Measurements from ENCODE around the gene LIAS. TPM values are rescaled to one million over a fixed set of nuclear protein-coding genes. Genes with fewer than 3 reads are reported as not detected.

The LIAS gene
- total RNA-seq, 2 donors from 2014 or later: 17.6 to 17.9 TPM

GRCh38 chr4:39464886-39465501, 6.1 kb downstream of the LIAS start:
- H3K27me3 ChIP-seq (ENCODE audit: control insufficient read depth, insufficient read depth, low read length, poor library complexity, severe bottlenecking): no peaks in the 10 kb centered on the region

DNA sequence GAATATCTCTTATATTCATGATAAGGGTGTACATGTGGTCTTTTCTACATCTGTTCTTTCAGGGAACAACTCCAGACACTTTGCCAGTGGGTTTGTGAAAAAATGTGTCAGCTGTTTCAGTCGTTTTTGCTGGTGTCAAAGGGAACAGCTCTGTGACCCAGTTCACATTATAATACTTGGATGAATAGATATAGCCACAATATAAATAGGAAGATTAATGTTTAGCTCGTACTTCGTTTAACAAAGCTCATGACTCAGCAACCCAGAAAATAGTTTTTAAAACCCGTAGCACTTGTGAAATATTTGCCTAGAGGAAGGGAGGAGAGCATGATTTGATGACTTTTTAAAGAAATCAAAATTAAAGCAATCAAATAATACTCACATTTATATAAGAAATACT, 7.9 kb downstream of the LIAS start:
- DNase-seq: no peak
- Histone ChIP-seq H3K4me3 (ENCODE audit: low read length) (no peak overlapping the region), H3K4me1 (ENCODE audit: control insufficient read depth, insufficient read depth, low read length) (no peaks in the 10 kb centered on the region), H3K9me3 (ENCODE audit: control insufficient read depth, low read length) (no peaks in the 10 kb centered on the region), H3K27ac (ENCODE audit: low read depth, low read length) (no peak overlapping the region), H3K36me3 (ENCODE audit: control insufficient read depth, insufficient read depth, low read length) (peaks cover 54% of the 10 kb centered on the region), H3K27me3 (ENCODE audit: control insufficient read depth, insufficient read depth, low read length, poor library complexity, severe bottlenecking) (no peaks in the 10 kb centered on the region), H3K9ac (ENCODE audit: extremely low read depth, low read length, poor library complexity, severe bottlenecking) (no peak overlapping the region)
- H3K27me3 Mint-ChIP-seq (ENCODE audit: insufficient read depth): no peaks in the 10 kb centered on the region
- peaks cover 2% of the 10 kb centered on the region for H3K4me1 Mint-ChIP-seq
- H3K4me3 Mint-ChIP-seq: no peak overlapping the region
- H3K36me3 Mint-ChIP-seq (ENCODE audit: low read depth): peaks cover 34% of the 10 kb centered on the region
- H3K9me3 Mint-ChIP-seq: no peaks in the 10 kb centered on the region
- TF ChIP-seq CTCF (conservative IDR thresholded peaks at IDR 0.05): no peak
- WGBS, 2 experiments (ENCODE audit: insufficient coverage in 1 of 2, insufficient read length in 1 of 2): 92% methylated on average over 4 of the region's 4 CpGs; no CpG with 5 or more reads in 1 of the 2 experiments
- no peak overlapping the region for H3K27ac Mint-ChIP-seq

More at GRCh38 chr4:39464886-39465501, 6.1 kb downstream of the LIAS start:
- TF ChIP-seq CTCF (conservative IDR thresholded peaks at IDR 0.05): no peak
- H3K9me3 Mint-ChIP-seq: no peaks in the 10 kb centered on the region
- H3K4me3 ChIP-seq (ENCODE audit: low read length): no peak overlapping the region
- H3K27ac ChIP-seq (ENCODE audit: low read depth, low read length): no peak overlapping the region
- H3K36me3 Mint-ChIP-seq (ENCODE audit: low read depth): peaks cover 33% of the 10 kb centered on the region
- WGBS, 2 experiments (ENCODE audit: insufficient coverage in 1 of 2, insufficient read length in 1 of 2): 95 to 96% methylated on average over 2 of the region's 2 CpGs
- H3K9ac ChIP-seq (ENCODE audit: extremely low read depth, low read length, poor library complexity, severe bottlenecking): no peak overlapping the region
- peaks cover 2% of the 10 kb centered on the region for H3K4me1 Mint-ChIP-seq
- no peak overlapping the region for H3K27ac Mint-ChIP-seq
- no peaks in the 10 kb centered on the region for H3K27me3 Mint-ChIP-seq (ENCODE audit: insufficient read depth)
- H3K36me3 ChIP-seq (ENCODE audit: control insufficient read depth, insufficient read depth, low read length): peaks cover 51% of the 10 kb centered on the region
- no peaks in the 10 kb centered on the region for H3K4me1 ChIP-seq (ENCODE audit: control insufficient read depth, insufficient read depth, low read length)
- no peak overlapping the region for H3K4me3 Mint-ChIP-seq
- H3K9me3 ChIP-seq (ENCODE audit: control insufficient read depth, low read length): no peaks in the 10 kb centered on the region
- no peak for DNase-seq

DNA sequence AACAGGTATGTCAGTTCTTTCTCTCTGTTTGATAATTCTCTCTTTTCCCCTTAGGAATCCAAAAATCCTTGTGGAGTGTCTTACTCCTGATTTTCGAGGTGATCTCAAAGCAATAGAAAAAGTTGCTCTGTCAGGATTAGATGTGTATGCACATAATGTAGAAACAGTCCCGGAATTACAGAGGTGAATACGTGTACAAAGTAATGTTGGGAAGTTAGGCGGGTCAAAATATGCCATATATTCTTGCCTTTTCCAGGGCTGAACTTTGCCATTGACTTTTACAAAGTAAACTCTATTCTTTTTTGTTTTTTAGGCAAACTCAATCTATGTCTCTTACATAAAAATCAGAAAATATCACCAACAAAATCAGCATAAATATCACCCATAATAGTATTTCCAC, 8.6 kb downstream of the LIAS start:
- no peak overlapping the region for H3K27ac Mint-ChIP-seq
- DNase-seq: no peak

More for the DNA sequence above, 8.6 kb downstream of the LIAS start:
- no peak overlapping the region for H3K4me3 ChIP-seq (ENCODE audit: low read length)
- TF ChIP-seq CTCF (conservative IDR thresholded peaks at IDR 0.05): no peak
- Mint-ChIP-seq H3K9me3 (no peaks in the 10 kb centered on the region), H3K4me1 (peaks cover 2% of the 10 kb centered on the region), H3K36me3 (ENCODE audit: low read depth) (peaks cover 37% of the 10 kb centered on the region), H3K27me3 (ENCODE audit: insufficient read depth) (no peaks in the 10 kb centered on the region), H3K4me3 (no peak overlapping the region)
- peaks cover 54% of the 10 kb centered on the region for H3K36me3 ChIP-seq (ENCODE audit: control insufficient read depth, insufficient read depth, low read length)
- no peak overlapping the region for H3K9ac ChIP-seq (ENCODE audit: extremely low read depth, low read length, poor library complexity, severe bottlenecking)
- H3K9me3 ChIP-seq (ENCODE audit: control insufficient read depth, low read length): no peaks in the 10 kb centered on the region
- no peaks in the 10 kb centered on the region for H3K4me1 ChIP-seq (ENCODE audit: control insufficient read depth, insufficient read depth, low read length)
- WGBS, 2 experiments (ENCODE audit: insufficient coverage in 1 of 2, insufficient read length in 1 of 2): 89 to 96% methylated on average over 3 to 4 of the region's 4 CpGs
- H3K27me3 ChIP-seq (ENCODE audit: control insufficient read depth, insufficient read depth, low read length, poor library complexity, severe bottlenecking): no peaks in the 10 kb centered on the region
- no peak overlapping the region for H3K27ac ChIP-seq (ENCODE audit: low read depth, low read length)

All from endodermal cell (in vitro differentiated cells).